Measurements from ENCODE around the gene GSTT4. TPM values are rescaled to one million over a fixed set of nuclear protein-coding genes. Genes with fewer than 3 reads are reported as not detected.

Gene GSTT4
- total RNA-seq, 1 donor from 2014 or later = not detected

GRCh38 chr22:24025475-24025874 lies 20.2 kb upstream of the GSTT4 start:
- intact Hi-C loops (cut with micrococcal nuclease) = no loop called here

GRCh38 chr22:24024354-24024753 lies 19.1 kb upstream of the GSTT4 start:
- intact Hi-C loops (cut with micrococcal nuclease) = no loop called here

- intact Hi-C loops (cut with micrococcal nuclease) = no loop called here
These were observed 18.0 kb upstream of the GSTT4 start for GRCh38 chr22:24023204-24023789.

- intact Hi-C loops (cut with micrococcal nuclease) = no loop called here
These were observed 16.1 kb upstream of the GSTT4 start for GRCh38 chr22:24021304-24021703.

GRCh38 chr22:24016156-24016555 lies 10.9 kb upstream of the GSTT4 start:
- intact Hi-C loops (cut with micrococcal nuclease) = no loop called here

GRCh38 chr22:24011735-24012068 lies 6.4 kb upstream of the GSTT4 start:
- intact Hi-C loops (cut with micrococcal nuclease) = loop anchor here (1.0 to 2.0 kb wide), 2 partner anchors 145 to 225 kb away; partner anchors contain the start of gene SMARCB1

- intact Hi-C loops (cut with micrococcal nuclease) = loop anchor here (2.0 kb wide), 1 partner anchor 223 kb away; the partner anchor contains the start of gene SMARCB1
These were observed 4.8 kb upstream of the GSTT4 start for GRCh38 chr22:24010018-24010391.

GRCh38 chr22:24009227-24010017 lies 4.2 kb upstream of the GSTT4 start:
- intact Hi-C loops (cut with micrococcal nuclease) = loop anchor here (2.0 kb wide), 1 partner anchor 223 kb away; the partner anchor contains the start of gene SMARCB1

- intact Hi-C loops (cut with micrococcal nuclease) = no loop called here
These were observed 3.4 kb upstream of the GSTT4 start for GRCh38 chr22:24008381-24009226.

- intact Hi-C loops (cut with micrococcal nuclease) = no loop called here
These were observed 2.7 kb upstream of the GSTT4 start for GRCh38 chr22:24008022-24008283.

- intact Hi-C loops (cut with micrococcal nuclease) = no loop called here
These were observed 2.2 kb upstream of the GSTT4 start for GRCh38 chr22:24007253-24008021.

- intact Hi-C loops (cut with micrococcal nuclease) = no loop called here
These were observed 1.6 kb upstream of the GSTT4 start for GRCh38 chr22:24006914-24007214.

GRCh38 chr22:24006207-24006913 lies 1.1 kb upstream of the GSTT4 start:
- intact Hi-C loops (cut with micrococcal nuclease) = no loop called here

GRCh38 chr22:24003887-24004286 lies 1.4 kb downstream of the GSTT4 start:
- intact Hi-C loops (cut with micrococcal nuclease) = no loop called here

GRCh38 chr22:24002851-24003250 lies 2.4 kb downstream of the GSTT4 start:
- intact Hi-C loops (cut with micrococcal nuclease) = no loop called here

- intact Hi-C loops (cut with micrococcal nuclease) = no loop called here
These were observed 3.0 kb downstream of the GSTT4 start for GRCh38 chr22:24002272-24002671.

- intact Hi-C loops (cut with micrococcal nuclease) = no loop called here
These were observed 3.9 kb downstream of the GSTT4 start for GRCh38 chr22:24001314-24001713.

- intact Hi-C loops (cut with micrococcal nuclease) = loop anchor here (10.0 kb wide), 1 partner anchor 55 kb away; no protein-coding TSS in a partner anchor
These were observed 5.5 kb downstream of the GSTT4 start for GRCh38 chr22:23999779-24000178.

GRCh38 chr22:23997092-23997491 lies 8.2 kb downstream of the GSTT4 start:
- intact Hi-C loops (cut with micrococcal nuclease) = loop anchor here (10.0 kb wide), 1 partner anchor 52 kb away; no protein-coding TSS in a partner anchor

- intact Hi-C loops (cut with micrococcal nuclease) = loop anchor here (10.0 kb wide), 1 partner anchor 49 kb away; no protein-coding TSS in a partner anchor
These were observed 11.6 kb downstream of the GSTT4 start for GRCh38 chr22:23993581-23994177.
